H1 (cell line): ENCODE measurements around the gene CHRDL1. TPM values are rescaled to one million over a fixed set of nuclear protein-coding genes. Genes with fewer than 3 reads are reported as not detected.

Source experiments
- EGR1 ChIP-seq: IDR thresholded peaks from 2 replicates; pipeline ENCODE4 v1.6.1; 2011; ENCODE audit warnings: low read depth, low read length, borderline replicate concordance
- NANOG ChIP-seq: IDR thresholded peaks from 2 replicates; pipeline ENCODE4 v1.6.1; 2011; ENCODE audit warnings: low read length, low read depth, mild to moderate bottlenecking, inconsistent platforms; ENCODE audit not compliant: insufficient read depth, poor library complexity, severe bottlenecking
- RAD21 ChIP-seq, 2 experiments: IDR thresholded peaks in 1 of 2; conservative IDR thresholded peaks in 1 of 2; 2 replicates each; pipeline ENCODE4 v1.6.1; 2011; ENCODE audit warnings: low read depth in 2 of 2, low read length in 2 of 2, improper control_type of control experiment in 1 of 2, inconsistent platforms in 1 of 2, mild to moderate bottlenecking in 1 of 2, moderate library complexity in 1 of 2
- SIX5 ChIP-seq: IDR thresholded peaks from 2 replicates; pipeline ENCODE4 v1.6.1; 2011; ENCODE audit warnings: mild to moderate bottlenecking, low read depth, low read length
- TAF7 ChIP-seq: optimal IDR thresholded peaks from 2 replicates; pipeline ENCODE3; 2011; ENCODE audit warnings: low read depth, mild to moderate bottlenecking, inconsistent platforms, low read length, moderate library complexity, borderline replicate concordance
- TEAD4 ChIP-seq: IDR thresholded peaks from 2 replicates; pipeline ENCODE4 v1.6.1; 2012; ENCODE audit warnings: low read depth, low read length, inconsistent platforms, mixed read lengths
- polyA plus RNA-seq, 7 experiments: library from polyadenylated mRNA; depleted of rRNA in 3 of 7; stranded (reverse) in 5 of 7; unstranded in 2 of 7; fragments of >200 nt in 5 of 7; fragments of 200-250 nt in 2 of 7; gene quantifications; 1 replicate in 5 of 7; 2 replicates in 1 of 7; 4 replicates in 1 of 7; pipeline versions ENCODE4 v1.2.1 to v1.2.3, GENCODE V29; 2011 to 2013; ENCODE audit warnings: missing spikeins in 2 of 7, mixed read lengths in 2 of 7
- total RNA-seq: library from RNA; stranded (reverse); fragmentation: NEBNext Ultra II Directional; extraction: Animal tissue kit (Norgen Biotek cat#: 25700); gene quantifications from 2 replicates; pipeline ENCODE4 v1.2.1, GENCODE V29; 2021
- TF ChIP-seq, protein P1 (sequence below): fragments of 300-600 bp; sonication (generic); IDR thresholded peaks from 2 replicates; pipeline ENCODE4 v1.7.1; 2012; ENCODE audit warnings: low read length, moderate library complexity, mild to moderate bottlenecking, inconsistent platforms; ENCODE audit not compliant: insufficient replicate concordance
- TF ChIP-seq, protein P2 (sequence below), 3 experiments: IDR thresholded peaks; 1 replicate in 2 of 3; 2 replicates in 1 of 3; pipeline versions ENCODE4 v1.5.1 to v1.6.1; 2011; ENCODE audit warnings: low read length in 3 of 3, mild to moderate bottlenecking in 3 of 3, inconsistent platforms in 2 of 3, low read depth in 1 of 3, moderate library complexity in 1 of 3; ENCODE audit not compliant: insufficient read depth in 1 of 3; ENCODE audit errors: control extremely low read depth in 1 of 3

The CHRDL1 gene
- total and polyA plus RNA-seq, 2 of the 8 experiments (the other 6 are each of a cell fraction or from before 2014, with no cell fraction given) = 5.6 to 15.6 TPM

DNA sequence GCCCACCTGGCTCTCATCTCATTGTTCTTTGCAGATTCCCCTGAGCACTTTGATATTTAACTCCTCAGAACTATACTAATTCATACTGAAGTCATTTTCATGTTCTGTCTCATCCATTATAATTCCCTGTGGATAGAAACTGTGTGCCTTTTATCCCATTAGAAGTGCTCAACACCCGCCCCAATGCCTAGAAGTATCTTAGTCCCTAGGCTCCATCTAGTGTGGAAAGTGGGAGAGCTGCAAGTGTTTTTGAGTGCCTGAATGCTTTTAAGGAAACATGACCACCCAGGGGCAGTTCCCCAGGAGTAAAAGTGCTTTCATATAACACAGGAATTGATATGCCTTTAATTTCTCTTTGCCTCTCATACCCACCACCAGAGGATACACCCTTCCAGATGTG lies 117.0 kb downstream of the CHRDL1 start (continued):
- TF ChIP-seq, protein P1, sequence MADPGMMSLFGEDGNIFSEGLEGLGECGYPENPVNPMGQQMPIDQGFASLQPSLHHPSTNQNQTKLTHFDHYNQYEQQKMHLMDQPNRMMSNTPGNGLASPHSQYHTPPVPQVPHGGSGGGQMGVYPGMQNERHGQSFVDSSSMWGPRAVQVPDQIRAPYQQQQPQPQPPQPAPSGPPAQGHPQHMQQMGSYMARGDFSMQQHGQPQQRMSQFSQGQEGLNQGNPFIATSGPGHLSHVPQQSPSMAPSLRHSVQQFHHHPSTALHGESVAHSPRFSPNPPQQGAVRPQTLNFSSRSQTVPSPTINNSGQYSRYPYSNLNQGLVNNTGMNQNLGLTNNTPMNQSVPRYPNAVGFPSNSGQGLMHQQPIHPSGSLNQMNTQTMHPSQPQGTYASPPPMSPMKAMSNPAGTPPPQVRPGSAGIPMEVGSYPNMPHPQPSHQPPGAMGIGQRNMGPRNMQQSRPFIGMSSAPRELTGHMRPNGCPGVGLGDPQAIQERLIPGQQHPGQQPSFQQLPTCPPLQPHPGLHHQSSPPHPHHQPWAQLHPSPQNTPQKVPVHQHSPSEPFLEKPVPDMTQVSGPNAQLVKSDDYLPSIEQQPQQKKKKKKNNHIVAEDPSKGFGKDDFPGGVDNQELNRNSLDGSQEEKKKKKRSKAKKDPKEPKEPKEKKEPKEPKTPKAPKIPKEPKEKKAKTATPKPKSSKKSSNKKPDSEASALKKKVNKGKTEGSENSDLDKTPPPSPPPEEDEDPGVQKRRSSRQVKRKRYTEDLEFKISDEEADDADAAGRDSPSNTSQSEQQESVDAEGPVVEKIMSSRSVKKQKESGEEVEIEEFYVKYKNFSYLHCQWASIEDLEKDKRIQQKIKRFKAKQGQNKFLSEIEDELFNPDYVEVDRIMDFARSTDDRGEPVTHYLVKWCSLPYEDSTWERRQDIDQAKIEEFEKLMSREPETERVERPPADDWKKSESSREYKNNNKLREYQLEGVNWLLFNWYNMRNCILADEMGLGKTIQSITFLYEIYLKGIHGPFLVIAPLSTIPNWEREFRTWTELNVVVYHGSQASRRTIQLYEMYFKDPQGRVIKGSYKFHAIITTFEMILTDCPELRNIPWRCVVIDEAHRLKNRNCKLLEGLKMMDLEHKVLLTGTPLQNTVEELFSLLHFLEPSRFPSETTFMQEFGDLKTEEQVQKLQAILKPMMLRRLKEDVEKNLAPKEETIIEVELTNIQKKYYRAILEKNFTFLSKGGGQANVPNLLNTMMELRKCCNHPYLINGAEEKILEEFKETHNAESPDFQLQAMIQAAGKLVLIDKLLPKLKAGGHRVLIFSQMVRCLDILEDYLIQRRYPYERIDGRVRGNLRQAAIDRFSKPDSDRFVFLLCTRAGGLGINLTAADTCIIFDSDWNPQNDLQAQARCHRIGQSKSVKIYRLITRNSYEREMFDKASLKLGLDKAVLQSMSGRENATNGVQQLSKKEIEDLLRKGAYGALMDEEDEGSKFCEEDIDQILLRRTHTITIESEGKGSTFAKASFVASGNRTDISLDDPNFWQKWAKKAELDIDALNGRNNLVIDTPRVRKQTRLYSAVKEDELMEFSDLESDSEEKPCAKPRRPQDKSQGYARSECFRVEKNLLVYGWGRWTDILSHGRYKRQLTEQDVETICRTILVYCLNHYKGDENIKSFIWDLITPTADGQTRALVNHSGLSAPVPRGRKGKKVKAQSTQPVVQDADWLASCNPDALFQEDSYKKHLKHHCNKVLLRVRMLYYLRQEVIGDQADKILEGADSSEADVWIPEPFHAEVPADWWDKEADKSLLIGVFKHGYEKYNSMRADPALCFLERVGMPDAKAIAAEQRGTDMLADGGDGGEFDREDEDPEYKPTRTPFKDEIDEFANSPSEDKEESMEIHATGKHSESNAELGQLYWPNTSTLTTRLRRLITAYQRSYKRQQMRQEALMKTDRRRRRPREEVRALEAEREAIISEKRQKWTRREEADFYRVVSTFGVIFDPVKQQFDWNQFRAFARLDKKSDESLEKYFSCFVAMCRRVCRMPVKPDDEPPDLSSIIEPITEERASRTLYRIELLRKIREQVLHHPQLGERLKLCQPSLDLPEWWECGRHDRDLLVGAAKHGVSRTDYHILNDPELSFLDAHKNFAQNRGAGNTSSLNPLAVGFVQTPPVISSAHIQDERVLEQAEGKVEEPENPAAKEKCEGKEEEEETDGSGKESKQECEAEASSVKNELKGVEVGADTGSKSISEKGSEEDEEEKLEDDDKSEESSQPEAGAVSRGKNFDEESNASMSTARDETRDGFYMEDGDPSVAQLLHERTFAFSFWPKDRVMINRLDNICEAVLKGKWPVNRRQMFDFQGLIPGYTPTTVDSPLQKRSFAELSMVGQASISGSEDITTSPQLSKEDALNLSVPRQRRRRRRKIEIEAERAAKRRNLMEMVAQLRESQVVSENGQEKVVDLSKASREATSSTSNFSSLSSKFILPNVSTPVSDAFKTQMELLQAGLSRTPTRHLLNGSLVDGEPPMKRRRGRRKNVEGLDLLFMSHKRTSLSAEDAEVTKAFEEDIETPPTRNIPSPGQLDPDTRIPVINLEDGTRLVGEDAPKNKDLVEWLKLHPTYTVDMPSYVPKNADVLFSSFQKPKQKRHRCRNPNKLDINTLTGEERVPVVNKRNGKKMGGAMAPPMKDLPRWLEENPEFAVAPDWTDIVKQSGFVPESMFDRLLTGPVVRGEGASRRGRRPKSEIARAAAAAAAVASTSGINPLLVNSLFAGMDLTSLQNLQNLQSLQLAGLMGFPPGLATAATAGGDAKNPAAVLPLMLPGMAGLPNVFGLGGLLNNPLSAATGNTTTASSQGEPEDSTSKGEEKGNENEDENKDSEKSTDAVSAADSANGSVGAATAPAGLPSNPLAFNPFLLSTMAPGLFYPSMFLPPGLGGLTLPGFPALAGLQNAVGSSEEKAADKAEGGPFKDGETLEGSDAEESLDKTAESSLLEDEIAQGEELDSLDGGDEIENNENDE = no peak
- TF ChIP-seq RAD21 (IDR thresholded peaks at IDR 0.05 in 1 of 2, conservative IDR thresholded peaks at IDR 0.05 in 1 of 2; ENCODE audit: low read depth in 2 of 2, low read length in 2 of 2) = peak; percentile 65 to 72
- TF ChIP-seq NANOG = no peak
- TF ChIP-seq TEAD4 = no peak
- TF ChIP-seq TAF7 = no peak
- TF ChIP-seq, protein P2, sequence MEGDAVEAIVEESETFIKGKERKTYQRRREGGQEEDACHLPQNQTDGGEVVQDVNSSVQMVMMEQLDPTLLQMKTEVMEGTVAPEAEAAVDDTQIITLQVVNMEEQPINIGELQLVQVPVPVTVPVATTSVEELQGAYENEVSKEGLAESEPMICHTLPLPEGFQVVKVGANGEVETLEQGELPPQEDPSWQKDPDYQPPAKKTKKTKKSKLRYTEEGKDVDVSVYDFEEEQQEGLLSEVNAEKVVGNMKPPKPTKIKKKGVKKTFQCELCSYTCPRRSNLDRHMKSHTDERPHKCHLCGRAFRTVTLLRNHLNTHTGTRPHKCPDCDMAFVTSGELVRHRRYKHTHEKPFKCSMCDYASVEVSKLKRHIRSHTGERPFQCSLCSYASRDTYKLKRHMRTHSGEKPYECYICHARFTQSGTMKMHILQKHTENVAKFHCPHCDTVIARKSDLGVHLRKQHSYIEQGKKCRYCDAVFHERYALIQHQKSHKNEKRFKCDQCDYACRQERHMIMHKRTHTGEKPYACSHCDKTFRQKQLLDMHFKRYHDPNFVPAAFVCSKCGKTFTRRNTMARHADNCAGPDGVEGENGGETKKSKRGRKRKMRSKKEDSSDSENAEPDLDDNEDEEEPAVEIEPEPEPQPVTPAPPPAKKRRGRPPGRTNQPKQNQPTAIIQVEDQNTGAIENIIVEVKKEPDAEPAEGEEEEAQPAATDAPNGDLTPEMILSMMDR (IDR thresholded peaks at IDR 0.05; ENCODE audit: control extremely low read depth in 1 of 3, insufficient read depth in 1 of 3, low read depth in 1 of 3, low read length in 3 of 3) = peak in 1 of 3 experiments; percentile 45; a peak in 2 of 4 replicates
- TF ChIP-seq EGR1 = no peak
- TF ChIP-seq SIX5 = no peak
